ENCODE measurements around the gene ATP2A1.
"Not testable (repeated sequence)": the region's sequence is repeated elsewhere in the genome, so short reads cannot be mapped to it uniquely, and the experiment has no call there.

ATP2A1 gene

GRCh38 chr16:28880589-28880915, 2.3 kb downstream of the ATP2A1 start:
- peak overlapping the region; percentile 86 for H3K4me3 ChIP-seq (ENCODE audit: control insufficient read depth, low read depth, low read length)
- no peak for DNase-seq (ENCODE audit: low read depth)
- TF ChIP-seq, protein P1, sequence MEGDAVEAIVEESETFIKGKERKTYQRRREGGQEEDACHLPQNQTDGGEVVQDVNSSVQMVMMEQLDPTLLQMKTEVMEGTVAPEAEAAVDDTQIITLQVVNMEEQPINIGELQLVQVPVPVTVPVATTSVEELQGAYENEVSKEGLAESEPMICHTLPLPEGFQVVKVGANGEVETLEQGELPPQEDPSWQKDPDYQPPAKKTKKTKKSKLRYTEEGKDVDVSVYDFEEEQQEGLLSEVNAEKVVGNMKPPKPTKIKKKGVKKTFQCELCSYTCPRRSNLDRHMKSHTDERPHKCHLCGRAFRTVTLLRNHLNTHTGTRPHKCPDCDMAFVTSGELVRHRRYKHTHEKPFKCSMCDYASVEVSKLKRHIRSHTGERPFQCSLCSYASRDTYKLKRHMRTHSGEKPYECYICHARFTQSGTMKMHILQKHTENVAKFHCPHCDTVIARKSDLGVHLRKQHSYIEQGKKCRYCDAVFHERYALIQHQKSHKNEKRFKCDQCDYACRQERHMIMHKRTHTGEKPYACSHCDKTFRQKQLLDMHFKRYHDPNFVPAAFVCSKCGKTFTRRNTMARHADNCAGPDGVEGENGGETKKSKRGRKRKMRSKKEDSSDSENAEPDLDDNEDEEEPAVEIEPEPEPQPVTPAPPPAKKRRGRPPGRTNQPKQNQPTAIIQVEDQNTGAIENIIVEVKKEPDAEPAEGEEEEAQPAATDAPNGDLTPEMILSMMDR (IDR thresholded peaks at IDR 0.05; ENCODE audit: control insufficient read depth, insufficient read depth, low read depth, low read length, missing control alignments): no peak

GRCh38 chr16:28880955-28881354, 2.7 kb downstream of the ATP2A1 start:
- no peak overlapping the region for H3K4me3 ChIP-seq (ENCODE audit: control insufficient read depth, low read depth, low read length)

GRCh38 chr16:28881565-28881964, 3.3 kb downstream of the ATP2A1 start:
- not testable (repeated sequence) for DNase-seq (ENCODE audit: low read depth); H3K4me3 ChIP-seq (ENCODE audit: control insufficient read depth, low read depth, low read length)

More at GRCh38 chr16:28880955-28881354, 2.7 kb downstream of the ATP2A1 start:
- no peak for DNase-seq (ENCODE audit: low read depth)
- TF ChIP-seq, protein P1 (IDR thresholded peaks at IDR 0.05; ENCODE audit: control insufficient read depth, insufficient read depth, low read depth, low read length, missing control alignments): no peak

- no peak for DNase-seq (ENCODE audit: low read depth)
- TF ChIP-seq, protein P1 (IDR thresholded peaks at IDR 0.05; ENCODE audit: control insufficient read depth, insufficient read depth, low read depth, low read length, missing control alignments): no peak
- no peak overlapping the region for H3K4me3 ChIP-seq (ENCODE audit: control insufficient read depth, low read depth, low read length)
These were observed 4.4 kb downstream of the ATP2A1 start for GRCh38 chr16:28882551-28883160.

DNA sequence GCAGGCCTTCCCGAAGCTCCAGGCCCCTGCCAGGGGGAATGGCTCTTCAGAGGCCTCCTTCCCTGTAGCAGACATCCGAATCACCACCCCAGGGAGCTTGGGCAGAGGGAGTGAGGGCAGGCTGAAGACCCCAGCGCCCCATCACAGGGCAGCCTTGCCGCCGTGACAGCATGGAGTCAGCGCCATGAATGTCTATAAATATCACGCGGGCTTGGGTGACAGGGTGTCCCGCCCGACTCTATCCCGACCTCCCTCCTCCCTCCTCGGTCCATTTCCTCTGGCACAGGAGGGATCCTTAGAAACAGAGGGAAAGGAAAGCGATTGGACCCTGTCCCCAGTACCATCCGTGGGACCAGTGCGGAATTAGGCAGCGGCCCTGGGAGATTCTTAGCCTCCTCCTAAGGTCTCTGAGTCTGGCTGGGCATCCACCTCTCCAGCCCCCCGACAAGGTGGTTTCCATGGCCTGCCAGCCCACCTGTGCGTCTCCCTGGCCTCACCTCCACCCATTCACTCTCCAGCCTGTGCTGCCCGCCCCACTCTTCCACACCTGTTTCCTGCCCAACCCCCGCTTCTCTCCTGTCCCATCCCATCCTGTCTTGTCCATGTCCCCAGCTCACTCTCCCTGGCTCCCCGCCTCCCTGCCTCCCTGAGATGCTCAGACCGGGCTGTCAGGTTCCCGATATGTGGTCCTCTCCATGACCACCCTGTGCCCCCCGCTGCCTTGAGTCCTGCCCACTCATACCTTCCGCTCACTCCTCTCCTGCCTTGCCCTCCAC, 5.1 kb downstream of the ATP2A1 start:
- DNase-seq (ENCODE audit: low read depth): no peak
- H3K4me3 ChIP-seq (ENCODE audit: control insufficient read depth, low read depth, low read length): no peak overlapping the region
- TF ChIP-seq, protein P1 (IDR thresholded peaks at IDR 0.05; ENCODE audit: control insufficient read depth, insufficient read depth, low read depth, low read length, missing control alignments): no peak

DNA sequence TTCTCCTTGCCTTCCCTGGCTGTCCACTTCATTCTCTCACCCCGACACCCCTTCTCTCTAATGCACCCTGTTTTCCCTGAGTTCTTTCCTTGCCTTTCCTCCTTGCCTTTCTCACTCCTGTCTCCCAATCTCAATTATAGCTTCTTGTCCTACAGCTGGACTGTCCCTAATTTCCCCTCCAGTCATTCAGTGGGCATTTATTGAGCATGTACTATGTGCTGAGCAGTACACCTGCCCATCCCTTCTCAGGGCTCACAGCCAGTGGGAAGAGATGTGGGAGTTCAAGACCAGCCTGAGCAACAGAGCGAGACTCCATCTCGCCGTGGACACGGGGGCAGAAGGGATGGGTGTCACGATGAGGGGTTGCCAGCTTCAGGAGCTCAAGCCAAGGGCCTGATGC, 5.8 kb downstream of the ATP2A1 start:
- DNase-seq (ENCODE audit: low read depth): no peak
- no peak overlapping the region for H3K4me3 ChIP-seq (ENCODE audit: control insufficient read depth, low read depth, low read length)
- TF ChIP-seq, protein P1 (IDR thresholded peaks at IDR 0.05; ENCODE audit: control insufficient read depth, insufficient read depth, low read depth, low read length, missing control alignments): no peak

GRCh38 chr16:28886945-28887344, 8.7 kb downstream of the ATP2A1 start:
- no peak for DNase-seq (ENCODE audit: low read depth)
- TF ChIP-seq, protein P1 (IDR thresholded peaks at IDR 0.05; ENCODE audit: control insufficient read depth, insufficient read depth, low read depth, low read length, missing control alignments): no peak

GRCh38 chr16:28890355-28890754, 12.1 kb downstream of the ATP2A1 start:
- H3K4me3 ChIP-seq (ENCODE audit: control insufficient read depth, low read depth, low read length); DNase-seq (ENCODE audit: low read depth): not testable (repeated sequence)

More at GRCh38 chr16:28886945-28887344, 8.7 kb downstream of the ATP2A1 start:
- H3K4me3 ChIP-seq (ENCODE audit: control insufficient read depth, low read depth, low read length): no peak overlapping the region
